CD4-positive, alpha-beta T cell treated with Interleukin-15 for 1 hour (primary cell): ENCODE results near the gene ATP10A.

Experiments
- DNase-seq: peaks from one replicate; pipeline ENCODE4 v3.0.0-alpha.2; 2020

Gene ATP10A

GRCh38 chr15:25824618-25825017 is 38.5 kb downstream of the ATP10A start:
- no peak for DNase-seq

- DNase-seq: no peak
Measured at GRCh38 chr15:25812845-25813244, 50.3 kb downstream of the ATP10A start.

GRCh38 chr15:25812073-25812472 is 51.1 kb downstream of the ATP10A start:
- DNase-seq: no peak

GRCh38 chr15:25811481-25811906 is 51.6 kb downstream of the ATP10A start:
- DNase-seq: no peak

GRCh38 chr15:25810631-25811091 is 52.5 kb downstream of the ATP10A start:
- DNase-seq: peak; percentile 28

GRCh38 chr15:25810154-25810553 is 53.0 kb downstream of the ATP10A start:
- DNase-seq: no peak

GRCh38 chr15:25807063-25807462 is 56.1 kb downstream of the ATP10A start:
- no peak for DNase-seq

- DNase-seq: no peak
Measured at GRCh38 chr15:25805031-25805430, 58.1 kb downstream of the ATP10A start.

GRCh38 chr15:25804451-25804850 is 58.7 kb downstream of the ATP10A start:
- DNase-seq: no peak

- DNase-seq: no peak
Measured at GRCh38 chr15:25803541-25803940, 59.6 kb downstream of the ATP10A start.

- no peak for DNase-seq
Measured at GRCh38 chr15:25803036-25803435, 60.1 kb downstream of the ATP10A start.

- no peak for DNase-seq
Measured at GRCh38 chr15:25802285-25802830, 60.8 kb downstream of the ATP10A start.

- no peak for DNase-seq
Measured at GRCh38 chr15:25801586-25802284, 61.4 kb downstream of the ATP10A start.

- no peak for DNase-seq
Measured at GRCh38 chr15:25800761-25801515, 62.2 kb downstream of the ATP10A start.

GRCh38 chr15:25799906-25800700 is 63.0 kb downstream of the ATP10A start:
- DNase-seq: no peak

- no peak for DNase-seq
Measured at GRCh38 chr15:25797936-25798901, 64.9 kb downstream of the ATP10A start.

GRCh38 chr15:25797511-25797935 is 65.6 kb downstream of the ATP10A start:
- DNase-seq: no peak

GRCh38 chr15:25797035-25797434 is 66.1 kb downstream of the ATP10A start:
- DNase-seq: no peak

- no peak for DNase-seq
Measured at GRCh38 chr15:25796395-25796794, 66.7 kb downstream of the ATP10A start.

GRCh38 chr15:25795712-25796111 is 67.4 kb downstream of the ATP10A start:
- no peak for DNase-seq

GRCh38 chr15:25795061-25795460 is 68.1 kb downstream of the ATP10A start:
- no peak for DNase-seq
